ENCODE data around the gene RRP36. TPM values are rescaled to one million over a fixed set of nuclear protein-coding genes. Genes with fewer than 3 reads are reported as not detected.

Gene RRP36
- total RNA-seq, 2 donors from 2014 or later = 40.0 to 40.1 TPM

DNA sequence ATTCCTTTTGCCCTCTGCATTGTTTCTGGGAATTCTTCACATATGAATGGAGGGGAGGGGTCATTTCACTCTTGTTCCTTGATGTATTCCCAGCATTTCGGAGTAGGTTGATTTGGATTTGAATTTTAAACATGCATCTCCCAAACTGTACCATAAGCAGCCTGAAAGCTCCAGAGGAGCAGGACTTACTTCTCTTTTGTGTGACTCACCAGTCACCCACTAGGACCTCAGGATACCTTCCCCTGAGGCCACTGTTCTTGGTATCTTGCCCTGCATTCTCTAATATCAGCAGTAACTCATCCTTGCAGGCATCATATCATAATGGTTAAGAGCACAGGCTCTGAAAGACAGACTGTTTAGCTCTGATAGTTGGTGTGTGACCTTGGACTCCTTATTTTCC, 37.1 kb downstream of the RRP36 start:
- intact Hi-C loops (cut with DNase I) = no loop called here
- no peak for DNase-seq (ENCODE audit: low spot score)

GRCh38 chr6:43059168-43060033, 38.0 kb downstream of the RRP36 start, which contains the start of the genes KLC4 and MRPL2:
Gene KLC4, plus strand, starts transcription at chr6:43059631. Its CDS starts 1,705 bp downstream, at chr6:43061336.
Gene MRPL2, minus strand, starts transcription at chr6:43059434. Its CDS starts 53 bp downstream, at chr6:43059381.
- peak; percentile 99 for DNase-seq (ENCODE audit: low spot score)
- intact Hi-C loops (cut with DNase I) = loop anchor here in 1 of 2 donors (10.0 kb wide), 1 partner anchor 65 kb away; no protein-coding TSS in a partner anchor

DNA sequence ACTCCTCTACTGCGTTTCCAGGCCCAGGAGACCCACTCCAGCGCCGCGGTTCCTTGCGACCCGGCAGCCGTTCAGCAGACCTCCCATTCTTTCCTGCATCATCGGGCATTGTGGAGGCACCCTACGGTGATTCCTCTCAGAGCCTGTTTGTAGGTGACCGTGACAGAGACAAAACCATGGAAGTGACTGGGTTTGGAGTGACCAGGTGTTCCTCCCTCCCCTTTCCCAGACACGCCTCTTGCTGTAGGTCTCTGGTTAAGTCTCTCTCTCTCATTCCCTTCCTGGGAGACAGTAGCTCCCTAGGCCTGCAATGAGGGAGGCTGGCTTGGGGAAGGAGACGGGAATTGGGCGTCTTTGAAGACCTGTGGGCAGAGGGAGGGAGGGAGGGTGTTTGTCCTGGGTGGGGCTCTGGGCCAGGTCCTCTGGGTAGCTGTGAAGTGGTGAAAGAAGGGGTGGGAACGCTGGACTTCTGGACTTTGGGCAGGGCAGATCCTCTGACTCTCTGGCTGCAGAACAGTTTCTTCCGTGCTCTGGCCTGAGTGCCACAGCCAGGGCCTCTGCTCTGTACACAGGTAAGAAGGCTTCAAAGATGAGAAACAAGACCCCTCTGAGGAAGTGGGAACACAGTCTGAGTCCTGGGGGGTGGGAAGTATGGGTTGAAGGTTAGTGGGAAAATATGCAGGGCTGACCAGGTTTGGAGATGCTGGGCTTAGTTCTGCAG, 38.8 kb downstream of the RRP36 start:
- DNase-seq (ENCODE audit: low spot score) = no peak
- intact Hi-C loops (cut with DNase I) = loop anchor here in 1 of 2 donors (10.0 kb wide), 1 partner anchor 65 kb away; no protein-coding TSS in a partner anchor

- DNase-seq (ENCODE audit: low spot score) = no peak
- intact Hi-C loops (cut with DNase I) = loop anchor here in 1 of 2 donors (10.0 kb wide), 1 partner anchor 64 kb away; no protein-coding TSS in a partner anchor
These were observed 39.6 kb downstream of the RRP36 start for GRCh38 chr6:43060755-43061633.

- no peak for DNase-seq (ENCODE audit: low spot score)
- intact Hi-C loops (cut with DNase I) = loop anchor here in 1 of 2 donors (10.0 kb wide), 1 partner anchor 63 kb away; no protein-coding TSS in a partner anchor
These were observed 40.4 kb downstream of the RRP36 start for GRCh38 chr6:43061861-43062260.

DNA sequence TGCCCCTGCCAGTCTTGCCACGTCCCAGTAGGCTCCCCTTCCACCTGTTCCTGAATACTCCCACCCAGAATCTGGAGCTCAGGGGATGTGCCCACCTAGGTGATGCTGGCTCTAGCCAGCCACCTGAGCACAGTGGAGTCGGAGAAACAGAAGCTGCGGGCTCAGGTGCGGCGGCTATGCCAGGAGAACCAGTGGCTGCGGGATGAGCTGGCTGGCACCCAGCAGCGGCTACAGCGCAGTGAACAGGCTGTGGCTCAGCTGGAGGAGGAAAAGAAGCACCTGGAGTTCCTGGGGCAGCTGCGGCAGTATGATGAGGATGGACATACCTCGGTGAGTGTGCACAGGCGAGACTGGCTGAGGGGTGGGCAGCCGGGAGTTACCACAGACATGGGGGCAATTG, 41.4 kb downstream of the RRP36 start:
- DNase-seq (ENCODE audit: low spot score) = no peak
- intact Hi-C loops (cut with DNase I) = loop anchor here in 1 of 2 donors (10.0 kb wide), 1 partner anchor 62 kb away; no protein-coding TSS in a partner anchor

DNA sequence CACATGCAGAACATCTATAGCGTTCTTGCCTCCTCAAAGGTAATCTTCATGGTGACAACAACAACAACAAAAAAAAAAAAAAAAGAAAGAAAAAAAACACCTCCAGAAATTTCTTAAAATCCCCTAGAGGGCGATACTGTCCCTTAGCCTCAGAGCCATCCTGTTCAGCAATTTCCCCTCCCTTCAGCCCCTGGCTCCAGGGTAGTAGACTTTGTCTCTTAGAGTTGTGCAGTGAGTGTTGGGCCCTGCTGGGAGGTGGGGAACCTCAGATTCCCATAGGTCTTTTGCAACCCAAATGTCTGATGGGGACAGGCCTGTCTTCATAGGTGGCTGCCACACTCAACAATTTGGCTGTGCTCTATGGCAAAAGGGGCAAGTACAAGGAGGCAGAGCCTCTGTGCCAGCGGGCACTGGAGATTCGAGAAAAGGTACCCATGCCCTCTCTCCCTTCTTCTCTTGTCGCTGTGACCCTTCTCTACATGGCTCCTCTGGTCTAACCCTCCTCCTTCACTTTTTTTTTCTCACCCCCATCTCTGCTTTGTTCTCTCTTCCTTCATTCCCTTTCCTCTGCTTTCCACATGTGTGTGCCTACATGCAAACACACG, 48.7 kb downstream of the RRP36 start:
- intact Hi-C loops (cut with DNase I) = no loop called here
- DNase-seq (ENCODE audit: low spot score) = no peak

DNA sequence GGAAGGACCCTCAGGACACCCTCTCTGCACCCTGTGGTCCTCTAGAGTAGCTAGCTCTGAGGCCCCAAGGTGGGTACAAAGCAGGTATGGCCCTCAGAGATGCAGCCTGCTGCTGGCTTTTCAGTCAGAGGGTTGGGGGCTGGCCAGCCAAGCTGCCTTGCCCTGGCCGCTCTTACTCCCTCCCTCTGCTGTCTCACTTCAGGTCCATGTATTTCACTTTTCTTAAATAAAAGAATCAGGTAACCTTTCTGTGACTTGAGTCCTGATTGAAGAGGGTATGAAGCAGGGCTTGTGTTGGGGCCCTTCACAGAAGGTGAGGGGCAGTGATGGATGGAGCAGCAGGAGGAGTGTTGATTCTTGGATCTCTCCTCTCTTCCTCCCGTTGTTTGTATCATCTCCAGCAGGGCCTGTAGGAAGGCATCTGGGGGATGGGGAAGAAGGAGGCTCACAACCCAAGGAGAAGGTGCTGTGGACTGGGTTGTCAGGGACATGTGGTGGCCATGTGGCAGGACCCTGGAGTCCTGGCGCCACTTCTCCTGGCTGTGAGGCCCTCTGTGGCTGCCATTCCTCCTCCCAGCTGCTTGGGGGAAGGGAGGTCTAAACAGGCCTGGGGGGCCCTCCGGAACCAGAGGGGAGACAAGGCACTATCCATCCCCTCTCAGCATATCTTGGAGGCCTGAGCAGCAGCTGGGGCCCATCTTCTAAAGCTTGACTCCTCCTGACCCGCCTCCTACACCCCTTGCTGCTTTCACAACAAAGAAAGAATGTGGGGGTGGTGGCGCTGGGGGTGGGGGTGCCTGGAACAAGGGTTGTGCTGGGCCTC, 53.6 kb downstream of the RRP36 start:
- intact Hi-C loops (cut with DNase I) = no loop called here
- DNase-seq (ENCODE audit: low spot score) = no peak

DNA sequence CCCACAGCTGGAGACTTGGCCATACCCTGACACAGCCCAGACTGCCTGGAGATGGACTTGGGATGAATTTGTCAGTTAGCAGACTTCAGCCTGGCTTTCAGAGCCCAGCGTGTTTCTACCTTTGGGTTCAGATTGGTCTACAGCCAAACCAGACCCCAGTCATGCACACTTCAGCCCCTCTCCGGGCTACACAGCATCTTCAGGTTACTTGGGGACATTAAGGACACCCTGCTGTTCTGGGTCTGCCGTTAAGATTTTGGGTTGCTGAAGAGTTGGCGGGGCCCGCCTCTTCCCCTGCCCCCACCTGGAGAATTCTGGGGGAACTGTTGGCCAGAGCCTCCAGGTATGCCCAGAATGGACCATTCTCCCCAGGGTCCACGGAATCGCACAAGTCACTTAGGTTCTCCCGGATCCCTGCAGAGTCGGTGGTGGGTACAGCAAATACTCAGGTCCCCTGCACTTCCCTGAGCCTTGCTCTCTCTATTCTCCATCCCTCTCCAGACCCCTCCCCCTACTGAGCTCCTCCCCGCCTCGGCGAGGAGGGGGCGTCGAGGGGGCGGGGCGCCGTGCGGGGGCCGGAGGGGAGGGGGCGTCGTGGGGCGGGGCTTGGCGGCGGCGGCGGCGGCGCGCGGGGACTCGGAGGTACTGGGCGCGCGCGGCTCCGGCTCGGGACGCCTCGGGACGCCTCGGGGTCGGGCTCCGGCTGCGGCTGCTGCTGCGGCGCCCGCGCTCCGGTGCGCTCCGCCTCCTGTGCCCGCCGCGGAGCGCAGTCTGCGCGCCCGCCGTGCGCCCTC, 54.4 kb downstream of the RRP36 start, which contains the start of gene PTK7:
Gene PTK7, plus strand, starts transcription at position 645 of the 794 bp plus-strand sequence. CDS start 175 bp downstream, outside the sequence.
- no peak for DNase-seq (ENCODE audit: low spot score)
- intact Hi-C loops (cut with DNase I) = no loop called here

DNA sequence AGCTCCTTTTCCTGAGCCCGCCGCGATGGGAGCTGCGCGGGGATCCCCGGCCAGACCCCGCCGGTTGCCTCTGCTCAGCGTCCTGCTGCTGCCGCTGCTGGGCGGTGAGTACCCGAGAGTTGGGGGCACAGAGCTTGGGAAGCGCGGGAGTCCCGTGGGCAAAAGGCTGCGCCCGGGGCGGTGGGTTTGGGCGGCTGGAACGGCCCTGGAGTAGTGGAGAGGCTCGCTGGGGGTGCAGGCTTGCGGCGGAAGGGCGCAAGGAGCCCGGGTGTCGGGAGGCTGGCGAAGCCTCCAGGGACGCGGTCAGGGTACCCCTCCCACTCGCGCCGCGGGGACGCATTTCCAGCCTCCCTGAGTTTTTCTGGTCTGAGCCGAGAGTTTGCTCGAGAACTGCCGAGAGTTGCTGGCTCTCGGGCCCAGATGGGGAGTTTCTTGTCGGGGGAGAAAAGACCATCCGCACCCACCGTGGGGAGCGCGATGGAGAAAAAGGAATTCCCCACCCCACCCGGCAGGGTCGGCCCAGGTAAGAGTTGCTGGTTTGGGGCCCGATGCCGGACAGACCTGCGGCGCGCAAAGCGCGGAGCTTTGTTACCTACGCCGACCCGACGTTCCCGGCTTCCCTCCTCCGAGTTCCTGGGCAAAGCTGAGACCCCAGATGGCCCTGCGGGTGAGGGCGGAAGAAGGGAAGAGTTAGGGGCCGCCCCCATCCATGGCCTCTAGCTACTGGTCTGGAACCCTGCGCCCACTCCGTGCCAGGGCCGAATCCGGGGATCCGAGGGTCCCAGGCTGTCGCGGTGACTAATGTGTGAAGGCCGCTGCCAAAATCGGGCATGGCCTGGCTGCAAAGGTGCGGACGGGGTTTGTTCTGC, 55.3 kb downstream of the RRP36 start:
- intact Hi-C loops (cut with DNase I) = no loop called here
- no peak for DNase-seq (ENCODE audit: low spot score)

- intact Hi-C loops (cut with DNase I) = no loop called here
These were observed 55.9 kb downstream of the RRP36 start for GRCh38 chr6:43077333-43077809.

GRCh38 chr6:43077981-43078511, 56.6 kb downstream of the RRP36 start:
- DNase-seq (ENCODE audit: low spot score) = no peak
- intact Hi-C loops (cut with DNase I) = no loop called here

More at GRCh38 chr6:43077333-43077809, 55.9 kb downstream of the RRP36 start:
- DNase-seq (ENCODE audit: low spot score) = no peak

DNA sequence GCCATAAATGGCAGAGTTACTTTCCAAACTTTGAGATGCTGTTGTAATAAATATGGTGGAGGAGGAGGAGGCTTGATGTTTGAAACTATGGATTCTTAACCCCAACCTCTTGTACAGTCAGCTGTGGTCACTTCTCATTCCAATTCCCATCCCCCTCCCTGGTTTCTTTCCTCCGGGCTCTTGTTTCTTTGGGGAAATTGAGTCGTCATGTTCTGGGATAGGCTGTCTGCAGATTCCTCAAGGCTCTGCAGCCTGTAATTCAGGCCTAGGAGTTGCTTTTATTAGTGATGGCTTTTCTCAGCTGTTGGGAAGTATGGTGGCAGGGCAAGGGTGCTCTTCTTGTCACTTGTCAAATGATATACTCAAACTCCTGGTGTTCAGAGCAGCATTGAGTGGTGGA, 57.3 kb downstream of the RRP36 start:
- intact Hi-C loops (cut with DNase I) = no loop called here
- DNase-seq (ENCODE audit: low spot score) = no peak

Data from posterior vena cava (tissue), 2 donors.